ENCODE data around the gene WIPI1.
A peak's percentile ranks its signal among the peaks of the same experiment; 100 is the strongest.

WIPI1 gene

DNA sequence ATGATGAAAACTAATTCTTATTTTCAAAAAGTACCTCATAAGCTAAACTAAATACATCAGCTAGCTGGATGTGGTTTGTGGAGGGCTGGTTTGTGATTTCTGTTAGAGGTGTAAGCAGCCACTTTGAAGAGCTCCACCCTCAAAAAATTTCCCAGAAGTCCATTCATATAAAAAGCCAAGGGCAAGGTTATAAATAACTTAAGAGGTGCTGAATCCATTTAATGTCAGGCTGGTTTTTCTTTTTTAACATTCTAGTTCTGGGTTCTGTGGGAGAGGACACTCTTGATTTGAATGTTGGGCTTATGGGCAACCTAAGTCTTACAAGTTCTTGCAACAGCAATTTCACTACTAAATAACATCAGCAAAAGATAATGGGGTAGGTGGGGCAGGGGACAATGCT is 3.4 kb upstream of the WIPI1 start:
- DNase-seq (ENCODE audit: low read depth in 2 of 2): no peak

DNA sequence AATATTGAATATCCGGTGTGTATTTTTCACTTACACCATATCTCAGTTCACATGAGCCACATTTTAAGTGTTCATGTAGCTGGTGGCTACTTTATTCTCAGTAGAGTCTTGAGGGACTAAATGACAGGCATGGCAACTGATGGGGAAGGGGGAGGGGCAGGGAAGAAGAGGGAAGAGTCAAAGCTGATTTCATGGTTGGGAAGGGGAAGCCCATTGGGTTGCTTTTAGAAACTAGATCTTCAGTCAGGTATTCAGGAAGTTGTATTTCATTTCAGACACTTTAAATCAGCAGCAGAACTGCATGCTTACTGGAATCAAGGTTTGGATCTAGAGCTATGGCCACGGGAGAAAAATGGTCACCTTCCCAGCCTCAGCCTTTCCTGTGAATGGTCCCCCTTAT is 2.9 kb upstream of the WIPI1 start:
- DNase-seq (ENCODE audit: low read depth in 2 of 2): no peak

DNA sequence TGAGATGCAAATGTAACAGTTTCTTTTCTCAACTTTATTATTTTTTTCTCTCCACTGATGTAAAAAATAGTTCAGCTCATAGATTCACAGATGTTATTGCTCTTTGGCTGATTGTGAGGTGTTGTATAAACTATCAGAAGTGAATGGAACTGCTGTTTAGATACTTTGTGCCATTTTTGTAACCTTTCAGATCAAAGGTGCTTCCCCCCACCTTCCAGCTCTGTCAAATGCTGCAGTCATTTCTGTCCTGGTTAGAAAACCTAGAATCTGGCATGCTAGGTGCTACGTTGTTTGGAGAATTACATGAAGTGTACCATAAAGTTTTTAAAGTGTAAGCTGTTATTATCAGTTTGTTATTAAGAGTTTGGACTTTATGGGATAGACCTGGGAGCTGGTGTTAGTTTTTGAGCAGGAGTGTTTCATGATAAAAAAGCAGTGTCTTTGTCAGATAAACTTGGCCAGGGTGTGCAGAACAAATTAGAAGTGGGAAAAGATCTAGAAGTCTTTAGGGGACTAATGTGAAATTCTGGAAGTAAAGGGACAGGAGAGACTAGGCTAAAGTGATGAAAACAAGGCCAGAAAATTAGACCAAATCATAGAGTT is 1.8 kb upstream of the WIPI1 start:
- no peak for DNase-seq (ENCODE audit: low read depth in 2 of 2)

DNA sequence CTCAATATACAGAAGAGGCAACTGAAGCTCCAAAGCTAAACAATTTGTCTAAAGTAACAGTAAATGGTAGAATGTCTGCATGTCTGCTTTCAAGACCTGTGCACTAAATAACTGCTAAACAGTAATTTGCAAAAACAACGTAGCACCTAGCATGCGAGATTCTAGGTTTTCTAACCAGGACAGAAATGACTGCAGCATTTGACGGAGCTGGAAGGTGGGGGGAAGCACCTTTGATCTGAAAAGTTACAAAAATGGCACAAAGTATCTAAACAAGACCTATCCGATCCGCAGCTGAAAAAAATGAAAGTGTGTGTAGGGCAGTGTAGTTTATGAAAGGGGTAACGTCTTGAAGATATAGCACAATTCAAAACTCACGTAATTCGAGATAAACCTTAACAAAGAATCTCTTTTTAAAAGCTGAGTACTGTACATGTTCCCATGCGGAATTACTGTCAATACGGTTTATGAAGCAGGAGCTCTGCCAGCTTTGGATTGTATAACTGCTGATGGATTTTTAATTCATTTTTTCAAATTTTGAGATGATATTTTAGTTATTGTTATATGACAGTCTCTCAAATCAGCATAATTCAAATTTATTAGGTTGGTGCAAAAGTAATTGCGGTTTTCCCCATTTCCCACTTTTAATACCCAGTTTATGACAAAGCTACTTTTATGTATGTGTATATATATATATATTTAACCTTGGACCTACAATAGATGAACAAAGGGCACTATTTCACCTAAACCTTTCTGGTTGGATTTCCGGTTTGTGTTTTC is 1.2 kb upstream of the WIPI1 start:
- DNase-seq (ENCODE audit: low read depth in 2 of 2): no peak

DNA sequence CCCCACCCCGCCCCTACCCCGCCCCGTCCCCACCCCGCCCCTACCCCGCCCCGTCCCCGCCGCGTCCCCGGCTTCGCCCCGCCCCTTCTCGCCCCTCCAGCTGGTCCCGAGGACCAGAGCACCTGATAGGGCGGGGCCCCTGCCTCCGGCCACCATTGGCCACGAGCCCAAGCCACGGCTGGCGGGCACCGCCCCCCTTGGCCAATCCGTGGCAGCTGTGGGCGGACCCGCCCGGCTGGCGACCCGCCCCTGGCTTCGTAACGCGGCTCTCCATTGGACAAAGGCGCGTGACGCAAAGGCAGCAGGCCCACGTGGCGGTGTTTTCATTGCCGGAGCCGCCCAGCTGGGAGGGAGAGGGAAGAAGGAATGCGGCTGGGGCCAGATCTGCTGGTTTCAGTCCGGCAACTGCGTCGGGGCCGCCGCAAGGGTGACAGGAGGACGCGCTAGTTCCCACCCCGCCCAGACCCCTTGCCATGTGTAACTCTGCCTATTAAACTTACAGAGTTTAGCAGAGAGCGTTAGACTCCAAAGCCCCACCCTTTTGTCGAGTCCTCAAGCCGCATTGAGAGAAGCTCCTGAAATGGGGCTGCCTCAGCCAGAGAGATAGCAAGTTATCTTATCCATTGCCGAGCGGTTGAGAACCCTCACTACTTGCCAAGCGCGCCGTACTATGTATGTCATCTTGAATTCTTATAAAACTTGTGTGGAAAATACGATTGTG is 403 bp upstream of the WIPI1 start:
- DNase-seq (ENCODE audit: low read depth in 2 of 2): peak; percentile 95 to 97

DNA sequence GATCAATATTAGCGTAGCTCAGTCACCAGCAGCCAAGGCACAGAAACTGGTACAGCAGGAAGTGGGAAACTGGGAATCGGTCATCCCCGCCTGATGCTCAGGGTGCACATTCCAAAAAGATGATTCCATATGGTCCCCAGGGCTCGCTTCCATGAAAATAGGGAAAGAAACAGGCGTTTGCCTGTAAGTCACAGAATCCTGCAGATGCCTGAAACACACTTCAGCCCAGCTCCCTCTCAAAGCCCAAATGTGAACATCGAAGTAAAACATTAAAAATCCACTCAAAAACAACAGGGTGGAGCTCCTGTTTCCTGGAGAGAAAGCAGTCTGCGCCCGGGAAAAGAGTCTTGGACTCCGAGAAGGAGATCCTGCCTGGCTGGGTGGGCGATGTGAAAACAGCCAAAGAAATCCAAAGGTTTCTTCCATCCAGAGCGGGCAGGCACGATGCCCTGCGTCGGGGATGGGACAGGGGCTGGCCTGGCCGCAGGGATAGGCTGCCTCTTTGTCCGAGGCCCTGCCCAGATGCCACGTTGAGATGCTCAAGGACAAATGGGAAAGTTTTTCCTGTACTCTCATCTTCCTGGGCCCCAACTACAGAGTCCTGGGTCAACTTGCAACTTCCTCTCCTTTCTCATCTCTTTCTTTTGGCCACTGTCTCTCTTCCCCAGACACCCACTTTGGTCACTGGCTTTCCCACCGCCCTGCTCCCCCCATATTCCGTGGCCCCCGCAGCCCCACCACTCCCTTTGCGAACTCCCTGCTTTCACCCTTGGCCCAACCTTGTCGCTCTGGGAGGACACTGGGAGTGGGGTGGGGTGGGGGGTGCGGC is 743 bp downstream of the WIPI1 start:
- no peak for DNase-seq (ENCODE audit: low read depth in 2 of 2)

DNA sequence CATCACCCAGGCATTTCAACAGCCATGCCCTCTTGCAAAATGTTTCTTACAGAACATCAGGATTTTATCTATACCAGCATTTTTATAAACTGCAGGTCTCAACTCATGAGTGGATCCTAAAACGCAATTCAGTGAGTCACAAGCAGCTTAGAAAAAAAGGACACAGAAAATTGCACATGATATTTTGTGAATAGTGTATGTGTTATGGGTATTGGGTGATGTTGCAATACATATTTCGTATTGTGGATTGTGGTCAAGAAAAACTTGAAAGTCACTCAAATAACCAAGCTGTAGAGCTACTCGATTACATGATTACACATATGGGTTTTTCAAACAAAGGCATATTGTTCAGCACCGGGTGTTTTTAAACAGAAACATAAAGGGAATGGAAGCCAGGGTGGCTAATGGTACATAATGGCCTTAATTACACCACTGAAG is 1.4 kb downstream of the WIPI1 start:
- DNase-seq (ENCODE audit: low read depth in 2 of 2): no peak

DNA sequence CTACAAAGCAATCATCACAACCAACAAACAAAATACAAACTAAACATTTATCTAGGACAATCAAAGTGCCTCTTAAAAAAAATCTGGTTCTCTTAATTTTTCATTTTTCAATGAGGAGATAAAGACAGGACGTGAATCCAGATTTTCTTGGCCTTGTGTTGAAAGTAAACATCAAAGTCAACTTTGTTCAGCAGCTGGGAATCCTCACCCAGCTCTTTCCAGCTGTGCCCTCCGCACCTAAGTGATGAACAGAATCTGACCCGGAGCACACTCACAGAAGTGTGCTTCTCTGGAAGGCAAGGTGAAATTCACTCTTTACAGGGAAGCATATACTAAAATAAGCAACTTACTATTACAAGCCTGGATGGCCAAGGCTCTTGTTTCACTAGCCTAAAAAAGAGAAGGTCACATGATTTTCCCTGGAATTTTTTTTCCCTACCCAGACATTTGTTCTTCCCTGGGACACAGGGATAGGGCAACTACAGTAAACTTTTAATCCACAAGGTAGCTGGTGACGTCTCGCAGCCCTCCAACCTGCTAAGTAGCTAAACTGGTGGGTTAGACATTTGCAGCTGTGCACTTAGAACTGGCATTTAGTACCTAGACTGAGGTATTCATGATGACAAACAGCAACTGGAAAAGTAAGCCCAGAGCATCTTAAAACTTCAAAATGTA is 3.2 kb downstream of the WIPI1 start:
- DNase-seq (ENCODE audit: low read depth in 2 of 2): no peak

DNA sequence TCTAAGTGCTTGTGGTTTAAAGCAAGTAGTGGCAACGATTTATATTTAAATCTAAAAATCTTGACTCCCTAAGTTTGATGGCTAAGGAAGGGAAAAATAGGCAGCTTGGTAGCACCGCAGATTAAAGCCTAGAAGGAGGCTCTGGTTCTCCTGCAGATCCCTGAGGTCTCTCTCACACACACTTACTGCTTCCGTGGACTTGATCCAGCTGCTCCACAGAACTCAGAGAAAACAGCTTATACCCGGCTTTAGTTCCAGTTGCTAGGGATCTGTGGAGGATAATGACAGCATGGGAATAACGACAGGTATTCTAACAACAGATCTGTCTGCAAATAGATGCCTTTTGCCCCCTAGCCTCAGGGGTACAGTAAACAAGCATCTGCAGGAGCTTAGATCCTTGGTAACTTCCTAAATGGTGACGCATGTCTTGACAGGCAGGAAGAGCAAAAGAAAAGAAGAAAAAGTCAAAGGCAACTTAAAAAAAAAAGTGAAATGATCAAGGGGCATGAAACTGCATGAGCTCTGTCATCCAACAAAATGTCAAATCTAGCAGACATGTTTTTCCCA is 4.5 kb downstream of the WIPI1 start:
- no peak for DNase-seq (ENCODE audit: low read depth in 2 of 2)

DNA sequence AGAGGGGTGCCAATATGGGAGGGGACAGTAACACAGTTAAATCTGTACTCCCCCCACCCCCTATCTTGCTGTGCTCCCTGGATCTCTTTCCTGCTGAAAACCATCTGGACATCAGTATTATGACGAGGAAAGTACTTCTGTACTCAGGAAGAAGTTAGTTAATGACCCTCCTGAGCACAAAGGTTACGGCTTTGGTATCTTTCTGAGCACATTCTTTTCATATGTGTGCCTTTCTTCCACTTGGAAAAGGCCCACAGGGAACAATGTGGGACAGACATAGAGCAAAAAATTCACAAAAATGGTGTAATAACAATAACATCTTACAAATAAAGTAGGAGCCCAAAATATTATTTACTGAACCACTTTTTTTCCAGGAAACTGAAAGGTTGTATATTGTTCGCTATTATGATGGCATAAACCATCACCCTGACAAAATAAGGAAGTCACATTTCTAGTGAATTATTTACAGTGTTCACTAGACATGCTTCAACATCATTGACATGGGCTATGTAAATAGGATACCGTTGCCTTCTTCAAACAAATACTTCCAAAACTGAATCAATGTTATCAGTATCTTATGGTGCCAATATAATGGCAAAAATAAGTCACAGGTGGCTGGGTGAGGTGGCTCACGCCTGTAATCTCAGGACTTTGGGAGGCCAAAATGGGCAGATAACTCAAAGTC is 5.5 kb downstream of the WIPI1 start:
- DNase-seq (ENCODE audit: low read depth in 2 of 2): no peak

DNA sequence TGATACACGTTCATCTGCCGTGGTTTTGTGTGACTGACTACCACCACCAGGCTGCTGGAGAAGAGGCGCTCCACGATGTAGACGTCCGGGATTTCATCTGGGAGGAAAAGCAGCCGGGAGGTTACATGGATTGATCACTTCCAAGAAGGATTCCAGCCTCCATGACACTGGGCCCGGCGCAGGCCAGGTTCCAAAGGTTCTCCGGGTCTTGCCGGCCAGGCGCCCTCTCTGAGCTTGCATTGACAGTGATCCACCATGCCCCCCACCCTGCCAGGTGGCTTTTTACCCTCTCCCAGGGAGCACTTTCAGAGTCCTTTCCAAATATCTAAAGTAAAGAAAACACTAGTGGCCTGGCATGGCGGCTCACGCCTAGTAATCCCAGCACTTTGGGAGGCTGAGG is 6.5 kb downstream of the WIPI1 start:
- no peak for DNase-seq (ENCODE audit: low read depth in 2 of 2)

DNA sequence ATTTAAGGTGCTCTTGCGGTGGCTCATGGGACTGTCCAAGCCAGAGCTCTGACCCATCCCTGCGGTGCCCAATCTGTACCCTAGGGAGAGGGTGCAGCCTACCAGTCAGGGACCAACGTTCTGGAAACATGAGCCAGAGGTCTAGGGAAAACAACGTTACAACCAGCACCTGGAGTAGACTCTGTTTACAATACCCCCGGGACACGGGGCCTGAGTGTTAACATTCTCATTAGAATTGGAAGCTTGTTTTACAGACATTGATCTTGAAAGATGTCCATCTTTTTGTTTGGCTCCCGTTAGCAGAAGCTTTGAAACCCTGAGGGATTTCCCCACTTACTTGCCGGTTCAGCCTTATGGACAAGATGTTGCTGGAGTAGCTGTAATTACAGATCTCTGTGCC is 6.9 kb downstream of the WIPI1 start:
- DNase-seq (ENCODE audit: low read depth in 2 of 2): no peak

DNA sequence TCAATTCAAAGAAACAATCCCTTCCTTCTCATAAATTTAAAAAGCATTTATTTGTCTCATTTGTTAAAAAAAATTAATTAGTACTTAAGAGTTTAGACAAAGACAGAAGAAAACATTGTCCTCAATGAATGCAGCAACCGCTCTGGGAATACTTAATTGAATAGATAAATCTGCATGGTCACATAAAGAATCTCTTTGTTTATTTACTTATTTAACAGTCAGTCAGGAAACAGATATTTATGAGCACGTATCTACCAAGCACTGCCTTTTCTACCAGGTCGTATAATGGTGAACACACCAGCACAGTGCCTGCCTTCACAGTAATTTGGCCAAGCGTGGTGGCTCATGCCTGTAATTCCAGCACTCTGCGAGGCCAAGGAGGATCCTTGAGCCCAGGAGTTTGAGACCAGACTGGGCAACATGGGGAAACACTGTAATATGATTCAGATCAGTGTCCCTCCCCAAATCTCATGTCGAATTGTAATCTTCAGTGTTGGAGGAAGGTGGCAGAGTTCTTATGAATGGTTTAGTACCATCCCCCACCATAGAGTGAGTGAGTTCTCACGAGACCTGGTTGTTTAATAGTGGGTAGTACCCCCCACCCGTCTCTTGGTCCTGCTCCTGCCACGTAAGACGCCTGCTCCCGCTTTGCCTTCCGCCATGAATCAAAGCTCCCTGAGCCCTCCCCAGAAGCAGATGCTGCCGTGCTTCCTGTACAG is 8.1 kb downstream of the WIPI1 start:
- DNase-seq (ENCODE audit: low read depth in 2 of 2): no peak

DNA sequence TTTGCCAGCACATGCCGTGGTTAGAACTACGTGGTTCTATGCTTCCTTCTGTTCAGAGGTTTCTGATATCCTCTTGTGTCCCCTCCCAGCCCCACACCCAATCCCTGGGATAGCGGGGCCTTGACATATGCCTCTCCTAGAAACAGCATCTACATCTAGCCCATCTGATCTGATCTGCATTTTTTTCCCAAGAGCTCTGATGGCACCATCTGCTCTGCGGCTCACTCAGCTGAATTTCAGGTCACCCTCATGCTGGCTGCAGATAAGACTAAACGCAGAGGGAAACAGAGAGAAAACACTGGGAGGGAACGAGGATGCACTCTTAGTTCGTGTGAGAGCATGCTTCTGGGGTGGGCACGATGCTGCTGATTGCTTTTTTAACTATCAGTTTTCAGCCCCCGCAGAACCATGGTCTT is 10.7 kb downstream of the WIPI1 start:
- DNase-seq (ENCODE audit: low read depth in 2 of 2): no peak

DNA sequence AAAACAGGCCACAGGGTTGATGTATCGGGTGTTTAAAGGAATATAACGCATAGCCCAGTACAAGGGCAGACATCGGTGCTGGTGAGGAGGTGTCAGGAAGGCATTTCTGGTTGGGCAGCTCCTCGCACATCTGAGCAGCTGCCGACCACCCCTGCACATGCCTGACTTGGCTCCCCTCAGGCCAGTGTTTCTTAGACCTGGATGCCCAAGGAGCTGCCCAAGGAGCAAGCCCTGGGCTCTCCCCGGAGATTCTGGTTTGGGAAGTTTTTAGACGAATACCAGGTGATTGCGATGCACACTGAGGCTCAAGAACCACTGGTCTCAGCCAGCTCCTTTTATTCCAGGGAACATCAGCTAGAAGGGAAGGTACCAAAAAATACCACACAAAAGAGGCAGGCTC is 11.6 kb downstream of the WIPI1 start:
- DNase-seq (ENCODE audit: low read depth in 2 of 2): no peak

DNA sequence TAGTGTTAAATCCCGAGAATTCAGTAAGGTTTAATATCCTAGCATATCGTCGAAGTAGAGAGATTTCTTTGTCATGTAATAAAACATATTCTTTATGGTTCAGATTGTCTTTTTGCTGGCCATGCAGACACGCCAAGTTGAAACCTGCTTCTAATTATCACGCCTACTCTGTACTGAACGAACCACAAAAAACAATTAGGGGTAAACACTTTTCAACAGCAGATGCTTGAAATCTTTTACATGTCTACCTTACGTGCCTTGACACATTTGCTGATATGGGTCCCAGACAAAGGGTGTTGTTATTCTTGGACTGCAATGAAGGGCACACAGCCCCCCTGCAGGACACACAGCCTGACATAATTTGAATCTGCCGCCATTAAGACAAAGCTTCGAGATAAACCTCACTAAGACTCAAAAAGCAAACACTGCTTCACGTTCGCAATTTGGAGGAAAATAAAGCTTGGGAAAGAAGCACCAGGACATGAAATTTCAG is 13.3 kb downstream of the WIPI1 start:
- DNase-seq (ENCODE audit: low read depth in 2 of 2): no peak

DNA sequence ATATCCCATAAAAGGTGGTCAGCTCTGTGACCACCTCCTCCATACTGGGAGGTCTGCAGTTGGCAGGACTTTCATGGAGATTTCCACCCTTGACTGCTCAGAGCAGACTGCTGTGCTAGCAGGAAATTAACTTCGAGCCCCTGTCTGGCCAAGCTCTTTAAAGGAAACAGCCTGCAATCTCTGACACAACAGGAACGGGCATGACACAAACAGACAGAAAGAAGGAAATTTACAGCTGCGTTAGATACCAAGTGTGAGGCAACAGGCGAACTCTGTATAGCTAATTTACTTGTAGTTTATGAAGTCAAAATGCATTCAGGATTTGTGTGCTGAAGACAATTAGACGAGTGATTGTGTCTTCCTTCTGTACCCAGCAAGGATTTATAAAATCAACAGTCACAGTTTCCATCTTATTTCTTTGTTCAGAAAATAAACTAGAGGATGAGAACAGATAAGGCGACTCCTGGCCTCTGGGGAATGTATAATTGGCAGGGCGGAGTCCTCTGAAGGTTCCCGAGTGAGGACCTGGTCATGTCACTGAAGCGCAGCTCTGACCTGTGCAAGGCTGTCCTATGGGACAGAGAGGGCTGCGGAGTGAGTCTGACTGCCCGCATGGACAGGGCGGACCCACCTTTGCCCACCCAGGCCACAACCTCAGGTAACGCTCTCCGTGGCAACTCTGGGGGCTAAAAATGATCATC is 16.1 kb downstream of the WIPI1 start:
- no peak for DNase-seq (ENCODE audit: low read depth in 2 of 2)

DNA sequence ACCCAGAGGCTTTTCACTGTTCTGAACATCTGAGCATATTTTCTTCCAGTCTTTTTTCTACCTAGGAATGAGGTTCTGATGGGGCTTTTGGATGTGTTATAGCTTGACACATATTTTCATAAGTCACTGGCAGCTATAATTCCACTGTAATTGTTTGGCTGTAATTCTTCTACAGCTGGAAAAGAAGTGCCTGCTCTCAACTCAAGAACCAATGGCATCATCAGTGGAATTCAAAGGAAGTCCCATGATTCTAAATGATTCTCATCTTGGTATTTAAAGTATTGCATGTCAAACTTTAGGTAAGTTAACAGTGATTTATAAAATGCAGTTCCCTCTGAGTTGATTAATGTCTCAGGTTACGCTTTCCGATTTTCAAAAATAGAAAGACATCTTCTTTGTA is 16.8 kb downstream of the WIPI1 start:
- no peak for DNase-seq (ENCODE audit: low read depth in 2 of 2)

DNA sequence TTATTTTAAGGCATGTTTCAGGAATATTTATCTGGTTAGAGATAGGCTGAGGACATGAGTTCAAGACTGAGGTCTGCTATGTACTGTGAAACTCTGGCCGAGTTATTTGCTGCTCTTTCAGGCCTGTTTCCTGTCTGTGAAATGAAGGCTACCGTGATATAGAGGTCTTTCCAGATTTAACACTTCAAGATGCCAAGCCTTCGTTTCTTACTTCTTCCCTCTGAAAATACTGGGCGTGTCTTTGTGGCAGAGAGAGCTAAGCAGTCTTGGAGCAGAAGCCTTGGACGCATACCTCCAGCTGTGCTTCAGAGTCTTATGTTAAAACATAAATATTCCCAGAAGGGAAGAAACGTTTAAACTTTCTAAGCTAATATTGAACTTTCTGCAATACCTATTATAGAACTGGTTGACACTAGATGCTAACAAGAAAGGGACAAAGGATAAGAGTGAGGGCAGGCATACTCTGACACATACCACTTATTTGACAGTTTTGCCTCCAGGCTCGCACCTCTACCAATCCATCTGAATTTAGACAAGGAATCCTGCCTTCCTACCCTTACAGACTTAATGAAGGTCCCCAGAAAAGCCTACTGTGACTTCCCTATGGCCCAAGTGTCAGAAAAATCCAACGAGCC is 17.5 kb downstream of the WIPI1 start:
- no peak for DNase-seq (ENCODE audit: low read depth in 2 of 2)

Measured in stimulated activated CD4-positive, alpha-beta T cell treated with anti-CD3 and anti-CD28 coated beads, Interleukin-4, amount 100 ng/mL, for 48 hours (primary cell).